ENCODE results near the gene TIMP2. TPM values are rescaled to one million over a fixed set of nuclear protein-coding genes. Genes with fewer than 3 reads are reported as not detected.

Gene TIMP2
- total RNA-seq, 1 donor from 2014 or later: 318 TPM

DNA sequence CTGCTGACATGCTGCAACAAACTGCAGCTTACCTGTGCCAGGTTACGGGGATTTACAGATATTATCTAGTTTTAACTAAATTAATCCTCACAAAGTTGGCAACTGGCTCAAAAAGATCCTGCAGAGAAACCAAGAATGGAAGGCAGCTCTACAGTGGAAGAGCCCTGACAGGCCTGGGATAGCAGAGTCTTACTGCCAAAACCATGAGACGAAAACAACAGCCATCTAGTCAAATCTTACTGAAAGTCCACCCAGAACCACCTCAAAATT is 92.7 kb downstream of the TIMP2 start:
- intact Hi-C loops (cut with DNase I): no loop called here
- DNase-seq (no peak), ATAC-seq (no peak)
- TF ChIP-seq, protein P1, sequence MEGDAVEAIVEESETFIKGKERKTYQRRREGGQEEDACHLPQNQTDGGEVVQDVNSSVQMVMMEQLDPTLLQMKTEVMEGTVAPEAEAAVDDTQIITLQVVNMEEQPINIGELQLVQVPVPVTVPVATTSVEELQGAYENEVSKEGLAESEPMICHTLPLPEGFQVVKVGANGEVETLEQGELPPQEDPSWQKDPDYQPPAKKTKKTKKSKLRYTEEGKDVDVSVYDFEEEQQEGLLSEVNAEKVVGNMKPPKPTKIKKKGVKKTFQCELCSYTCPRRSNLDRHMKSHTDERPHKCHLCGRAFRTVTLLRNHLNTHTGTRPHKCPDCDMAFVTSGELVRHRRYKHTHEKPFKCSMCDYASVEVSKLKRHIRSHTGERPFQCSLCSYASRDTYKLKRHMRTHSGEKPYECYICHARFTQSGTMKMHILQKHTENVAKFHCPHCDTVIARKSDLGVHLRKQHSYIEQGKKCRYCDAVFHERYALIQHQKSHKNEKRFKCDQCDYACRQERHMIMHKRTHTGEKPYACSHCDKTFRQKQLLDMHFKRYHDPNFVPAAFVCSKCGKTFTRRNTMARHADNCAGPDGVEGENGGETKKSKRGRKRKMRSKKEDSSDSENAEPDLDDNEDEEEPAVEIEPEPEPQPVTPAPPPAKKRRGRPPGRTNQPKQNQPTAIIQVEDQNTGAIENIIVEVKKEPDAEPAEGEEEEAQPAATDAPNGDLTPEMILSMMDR (IDR thresholded peaks at IDR 0.05): no peak
- H3K4me1 ChIP-seq: peaks cover 4% of the 10 kb centered on the region
- H3K27me3 ChIP-seq: no peaks in the 10 kb centered on the region
- H3K36me3 ChIP-seq: peaks cover 99% of the 10 kb centered on the region
- no peak overlapping the region for H3K4me3 ChIP-seq
- H3K27ac ChIP-seq: no peak overlapping the region
- no peaks in the 10 kb centered on the region for H3K9me3 ChIP-seq

DNA sequence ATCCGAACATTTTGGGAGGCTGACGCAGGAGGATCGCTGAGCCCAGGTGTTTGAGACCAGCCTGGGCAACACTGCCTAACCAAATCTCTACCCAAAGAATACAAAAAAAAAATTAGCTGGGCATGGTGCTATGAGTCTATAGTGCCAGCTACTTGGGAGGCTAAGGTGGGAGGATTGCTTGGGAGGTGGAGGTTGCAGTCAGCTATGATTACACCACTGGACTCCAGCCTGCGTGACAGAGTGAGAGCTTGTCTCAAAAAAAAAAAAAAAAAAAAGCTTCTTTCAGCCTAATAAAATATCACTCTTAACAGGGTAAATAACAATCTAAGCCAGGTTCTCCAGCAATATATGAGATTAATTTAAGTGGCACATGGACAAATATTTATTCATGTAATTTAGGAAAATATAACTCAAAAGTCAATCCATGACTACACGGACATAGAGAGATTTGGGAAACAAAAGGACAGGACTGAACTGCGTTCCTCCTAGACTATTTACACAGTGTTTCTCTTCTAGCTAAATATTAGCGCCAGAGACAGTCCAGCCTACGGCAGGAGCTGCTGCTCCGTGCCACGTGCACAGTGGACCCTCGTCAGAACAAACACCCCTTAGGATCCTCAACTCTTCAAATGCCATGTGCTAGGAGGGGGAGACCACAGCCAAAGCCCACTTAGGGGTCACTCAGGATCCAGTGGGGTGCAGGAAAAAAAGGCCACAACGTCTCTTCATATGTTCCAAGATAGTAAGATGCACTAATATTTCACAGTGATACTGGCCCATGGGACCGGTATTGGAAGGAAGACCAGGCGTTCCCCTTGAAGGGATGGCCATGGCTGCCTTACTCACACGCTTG is 93.3 kb downstream of the TIMP2 start:
- no peaks in the 10 kb centered on the region for H3K27me3 ChIP-seq
- no peaks in the 10 kb centered on the region for H3K9me3 ChIP-seq
- no peak overlapping the region for H3K4me3 ChIP-seq
- H3K36me3 ChIP-seq: peaks cover 99% of the 10 kb centered on the region
- ATAC-seq: no peak
- no peak overlapping the region for H3K27ac ChIP-seq
- intact Hi-C loops (cut with DNase I): no loop called here
- TF ChIP-seq, protein P1 (IDR thresholded peaks at IDR 0.05): no peak
- H3K4me1 ChIP-seq: no peaks in the 10 kb centered on the region
- no peak for DNase-seq

DNA sequence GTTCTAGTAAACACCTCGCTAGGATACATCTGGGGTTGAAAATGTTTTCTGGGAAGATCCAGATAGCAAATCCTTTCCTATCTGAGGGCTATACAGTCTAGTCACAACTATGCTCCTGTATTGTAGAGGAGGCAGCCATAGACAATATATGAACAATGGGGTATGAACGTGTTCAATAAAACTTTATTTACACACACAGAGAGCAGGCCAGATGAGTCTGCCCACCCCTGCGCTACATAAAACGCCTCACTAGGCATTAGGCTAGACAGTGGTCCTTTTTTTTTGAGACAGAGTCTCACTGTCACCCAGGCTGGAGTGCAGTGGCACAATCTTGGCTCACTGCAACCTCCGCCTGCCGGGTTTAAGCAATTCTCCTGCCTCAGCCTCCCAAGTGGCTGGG is 95.7 kb downstream of the TIMP2 start:
- TF ChIP-seq, protein P1 (IDR thresholded peaks at IDR 0.05): no peak
- Histone ChIP-seq H3K9me3 (no peaks in the 10 kb centered on the region), H3K4me1 (no peaks in the 10 kb centered on the region), H3K36me3 (peaks cover 100% of the 10 kb centered on the region), H3K27ac (no peak overlapping the region), H3K27me3 (no peaks in the 10 kb centered on the region), H3K4me3 (no peak overlapping the region)
- intact Hi-C loops (cut with DNase I): no loop called here
- ATAC-seq: no peak
- no peak for DNase-seq

DNA sequence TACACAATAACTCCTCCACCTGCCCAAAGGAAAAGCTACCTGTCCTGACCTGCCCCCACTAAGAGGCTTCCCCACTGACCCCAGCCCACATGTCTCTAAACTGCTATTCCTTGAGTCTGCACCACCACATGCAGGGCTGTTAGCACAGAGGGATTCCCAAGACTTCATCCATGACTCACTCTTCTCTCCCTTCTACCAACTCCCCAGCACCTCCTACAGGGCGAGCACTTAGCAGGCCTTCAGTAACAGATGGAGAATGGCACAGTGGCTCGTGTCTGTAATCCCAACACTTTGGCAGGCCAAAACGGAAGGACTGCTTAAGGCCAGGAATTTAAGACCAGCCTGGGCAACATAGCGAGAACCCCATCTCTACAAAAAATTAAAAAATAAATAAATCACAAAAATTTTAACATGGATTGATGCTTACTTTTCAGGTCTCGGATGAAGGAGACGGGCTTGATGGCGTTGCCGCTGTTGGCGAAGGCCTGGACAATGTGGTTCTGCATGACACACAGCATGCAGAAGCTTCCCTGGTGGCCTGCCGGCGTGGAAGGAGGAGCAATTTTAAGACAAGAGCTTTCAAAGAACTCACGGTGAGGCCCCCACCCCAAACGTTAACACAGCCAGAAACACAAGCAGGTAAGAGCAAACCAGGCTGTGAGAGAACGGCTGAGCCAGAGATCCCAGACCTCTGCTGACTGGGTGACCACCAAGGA is 96.6 kb downstream of the TIMP2 start:
- no peak for ATAC-seq
- intact Hi-C loops (cut with DNase I): no loop called here
- Histone ChIP-seq H3K4me1 (no peaks in the 10 kb centered on the region), H3K9me3 (no peaks in the 10 kb centered on the region), H3K36me3 (peaks cover 100% of the 10 kb centered on the region), H3K4me3 (no peak overlapping the region), H3K27me3 (no peaks in the 10 kb centered on the region), H3K27ac (no peak overlapping the region)
- TF ChIP-seq, protein P1 (IDR thresholded peaks at IDR 0.05): no peak
- no peak for DNase-seq

DNA sequence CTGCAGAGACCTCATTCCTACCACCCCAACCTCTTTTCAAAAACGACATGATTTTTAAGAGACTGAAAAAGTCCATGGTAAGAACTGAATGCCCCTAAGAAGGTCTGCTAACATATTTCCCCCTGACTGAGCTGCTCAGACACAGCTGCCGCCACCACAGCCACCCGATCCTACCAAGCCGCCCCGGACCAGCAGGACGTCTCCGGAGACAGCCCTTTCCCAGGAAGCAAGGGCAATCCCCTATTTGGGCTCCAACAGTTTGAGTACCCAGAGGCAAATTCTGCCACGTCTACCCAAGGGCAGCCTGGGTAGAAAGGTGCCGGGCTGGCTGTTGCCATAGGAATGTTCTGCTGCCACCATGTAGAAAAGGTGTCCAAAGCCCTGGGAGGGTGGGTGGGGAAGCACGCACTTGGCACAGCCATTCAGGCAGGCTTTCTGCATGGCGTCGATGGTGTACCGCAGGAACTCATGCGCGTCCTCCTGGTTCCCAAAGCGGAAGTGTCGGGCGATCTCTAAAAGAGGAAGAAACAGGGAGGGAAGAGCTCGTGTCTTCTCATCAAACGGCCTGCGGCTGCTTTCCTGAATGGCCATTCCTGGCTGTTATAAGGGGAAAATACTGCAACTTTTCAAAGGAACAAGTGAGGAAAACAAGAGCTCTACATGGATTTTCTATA is 98.2 kb downstream of the TIMP2 start:
- Histone ChIP-seq H3K36me3 (peaks cover 100% of the 10 kb centered on the region), H3K9me3 (no peaks in the 10 kb centered on the region), H3K4me1 (no peaks in the 10 kb centered on the region), H3K27me3 (no peaks in the 10 kb centered on the region), H3K27ac (no peak overlapping the region), H3K4me3 (no peak overlapping the region)
- peak; percentile 74 for DNase-seq
- peak; percentile 81 for ATAC-seq
- intact Hi-C loops (cut with DNase I): no loop called here
- TF ChIP-seq, protein P1 (IDR thresholded peaks at IDR 0.05): no peak
